CD4-positive, alpha-beta T cell treated with Interferon gamma for 1 hour (primary cell): ENCODE measurements around the gene HDAC10.

Source experiments
- DNase-seq: peaks from one replicate; pipeline ENCODE4 v3.0.0-alpha.2; 2020

HDAC10 gene

DNA sequence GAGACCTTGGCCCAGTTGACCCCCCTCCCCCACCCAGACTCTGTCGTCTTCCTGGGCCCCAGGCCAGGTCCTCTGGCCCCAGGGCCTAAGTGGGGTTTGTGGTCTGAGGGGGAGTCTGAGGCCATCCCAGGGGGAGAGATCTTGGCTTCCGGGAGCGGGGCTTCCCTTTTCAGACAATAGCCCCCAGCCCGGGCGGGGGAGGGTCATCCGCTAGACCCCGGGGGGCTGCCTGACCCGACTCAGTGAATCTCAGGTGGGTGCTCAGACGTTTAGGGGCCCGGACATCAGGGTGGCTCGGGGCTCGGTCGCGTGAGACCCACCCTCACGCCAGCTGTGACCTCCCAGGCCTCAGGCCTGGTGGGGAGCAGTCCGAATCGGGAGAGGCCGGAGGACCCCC is 18.5 kb upstream of the HDAC10 start:
- no peak for DNase-seq

DNA sequence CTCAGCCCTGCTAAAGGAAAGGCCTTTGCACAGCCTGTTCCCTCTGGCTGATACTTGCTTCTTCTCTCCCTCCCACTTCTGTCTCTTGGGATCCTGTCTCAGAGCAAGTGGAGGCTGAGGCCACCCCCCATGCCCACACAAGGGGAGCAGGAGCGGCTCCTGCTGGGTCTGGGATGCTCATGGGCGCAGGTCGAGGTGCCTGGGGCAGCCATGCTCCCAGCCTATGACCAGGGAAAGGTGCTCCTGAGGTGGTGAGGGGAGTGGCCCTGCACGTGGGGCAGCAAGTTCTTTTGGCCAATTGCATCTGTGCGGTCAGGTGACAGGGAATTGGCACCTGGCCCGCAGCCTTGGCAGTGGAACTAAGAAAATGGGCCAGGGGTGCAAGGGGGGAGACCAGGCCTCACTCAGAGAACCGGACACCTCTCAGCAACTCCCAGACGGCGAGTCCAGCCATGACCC is 17.6 kb upstream of the HDAC10 start:
- DNase-seq = no peak

- DNase-seq = peak; percentile 57
Observed at GRCh38 chr22:50267591-50268390, 16.7 kb upstream of the HDAC10 start.

GRCh38 chr22:50266994-50267393 is 15.9 kb upstream of the HDAC10 start:
- no peak for DNase-seq

GRCh38 chr22:50264946-50265669 is 14.0 kb upstream of the HDAC10 start:
- DNase-seq = no peak

- DNase-seq = no peak
Observed at GRCh38 chr22:50264104-50264745, 13.2 kb upstream of the HDAC10 start.

GRCh38 chr22:50262973-50263617 is 12.0 kb upstream of the HDAC10 start:
- no peak for DNase-seq

GRCh38 chr22:50262460-50262911 is 11.4 kb upstream of the HDAC10 start:
- DNase-seq = no peak

GRCh38 chr22:50261615-50262459 is 10.8 kb upstream of the HDAC10 start, which contains the start of gene MAPK12:
MAPK12 (minus strand) TSS chr22:50261683; CDS start chr22:50261509, 174 bp downstream.
- no peak for DNase-seq

DNA sequence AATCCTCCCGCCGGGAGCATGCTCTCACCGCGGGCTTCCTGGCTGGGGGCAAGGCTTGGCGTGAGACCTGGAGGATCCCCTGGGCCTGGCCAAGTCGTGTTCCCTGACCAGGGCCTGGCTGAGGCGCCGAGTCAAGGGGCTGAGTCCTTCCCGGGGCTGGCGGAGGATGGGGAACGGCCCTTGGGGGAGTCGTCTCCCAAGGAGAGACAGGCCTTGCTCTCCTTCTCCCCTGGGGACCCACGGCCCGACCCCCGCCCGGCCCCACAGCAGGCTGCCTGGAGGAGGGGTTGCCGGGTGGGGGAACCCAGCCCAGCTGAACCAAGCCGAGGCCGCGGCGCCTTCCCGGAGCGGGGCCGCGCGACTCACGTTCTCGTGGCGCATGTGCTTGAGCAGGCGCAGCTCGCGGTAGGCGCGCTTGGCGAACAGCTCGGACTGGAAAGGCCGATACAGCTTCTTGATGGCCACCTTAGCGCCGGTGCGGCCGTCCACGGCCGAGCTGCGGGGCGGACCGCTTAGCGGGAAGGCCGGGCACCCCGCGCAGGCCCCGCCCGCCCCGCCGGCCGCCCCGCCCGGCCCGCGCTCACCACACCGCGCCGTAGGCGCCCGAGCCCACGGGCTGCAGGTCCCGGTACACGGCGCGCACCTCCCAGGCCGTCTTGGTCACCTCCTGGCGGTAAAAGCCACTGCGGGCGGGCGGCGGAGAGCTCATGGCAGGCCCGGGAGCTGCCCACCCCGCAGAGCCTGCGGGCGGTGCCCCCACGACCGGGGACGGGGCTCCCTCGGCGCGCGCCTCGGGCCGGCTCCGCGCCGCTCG is 9.9 kb upstream of the HDAC10 start:
- no peak for DNase-seq

DNA sequence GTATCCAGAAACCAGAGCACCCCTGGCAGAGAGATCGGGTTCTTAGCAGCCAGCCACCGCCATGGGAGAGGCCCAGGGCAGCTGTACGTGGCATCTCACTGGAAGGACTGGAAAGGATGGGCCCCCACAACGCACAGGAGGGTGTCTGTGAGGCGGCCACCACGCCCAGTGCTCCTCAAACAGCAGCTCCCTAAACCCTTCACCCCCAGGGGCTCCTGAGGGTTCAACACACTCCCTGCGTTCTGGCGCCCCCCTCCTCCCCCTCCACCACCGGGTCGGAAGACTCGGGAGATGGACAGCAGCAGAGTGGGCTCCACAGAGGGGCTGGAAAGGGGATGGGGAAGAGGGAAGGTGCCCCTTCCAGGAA is 9.4 kb upstream of the HDAC10 start:
- no peak for DNase-seq

DNA sequence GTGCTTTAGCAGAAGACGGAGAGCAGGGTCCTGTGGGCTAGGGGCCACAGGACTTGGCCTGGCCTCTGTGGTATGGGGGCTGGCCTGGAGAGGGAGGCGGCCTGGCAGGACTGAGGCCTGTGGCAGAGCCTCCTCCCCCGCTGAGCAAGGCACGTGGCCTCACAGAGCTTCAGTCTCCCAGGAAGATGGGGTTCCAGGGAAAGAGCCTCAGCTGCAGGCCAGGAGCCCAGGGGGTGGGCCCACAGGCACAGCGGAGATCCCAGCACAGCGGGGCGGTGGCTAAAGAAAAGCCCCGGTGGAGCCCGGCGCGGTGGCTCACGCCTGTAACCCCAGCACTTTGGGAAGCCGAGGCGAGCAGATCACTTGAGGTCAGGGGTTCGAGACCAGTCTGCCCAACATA is 8.2 kb upstream of the HDAC10 start:
- no peak for DNase-seq

- DNase-seq = no peak
Observed at GRCh38 chr22:50258361-50259292, 7.6 kb upstream of the HDAC10 start.

GRCh38 chr22:50257451-50258360 is 6.6 kb upstream of the HDAC10 start:
- DNase-seq = no peak

GRCh38 chr22:50257041-50257440 is 6.0 kb upstream of the HDAC10 start:
- no peak for DNase-seq

DNA sequence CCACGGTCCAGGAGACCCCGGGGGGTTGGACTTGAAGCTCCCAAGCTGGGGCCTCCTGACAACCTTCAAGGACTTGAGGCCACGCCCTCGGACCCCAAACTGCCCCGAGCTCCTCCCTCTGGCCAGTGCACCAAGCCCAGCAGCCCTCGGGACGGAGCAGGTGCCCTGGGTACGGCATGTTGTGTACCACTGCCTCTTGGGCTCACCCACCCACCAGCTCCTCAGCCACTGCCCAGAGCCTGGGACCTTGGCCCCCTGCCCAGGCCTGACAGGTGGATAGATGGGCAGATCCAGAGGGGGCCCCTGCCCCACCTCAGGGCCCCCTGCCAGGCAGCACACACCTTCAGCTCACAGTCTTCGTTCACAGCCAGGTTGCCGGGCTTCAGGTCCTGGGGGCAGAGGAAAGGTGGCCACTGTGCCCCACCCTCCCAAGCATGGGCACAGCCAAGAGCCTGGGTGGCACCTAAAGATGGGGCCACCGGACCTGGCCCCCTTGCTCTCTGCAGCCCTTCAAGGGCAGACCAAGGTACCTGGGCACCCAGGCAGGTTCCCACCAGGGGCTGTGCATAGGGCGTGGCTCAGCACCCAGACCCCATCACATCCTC is 5.3 kb upstream of the HDAC10 start:
- DNase-seq = no peak

GRCh38 chr22:50255607-50256006 is 4.5 kb upstream of the HDAC10 start:
- DNase-seq = no peak

DNA sequence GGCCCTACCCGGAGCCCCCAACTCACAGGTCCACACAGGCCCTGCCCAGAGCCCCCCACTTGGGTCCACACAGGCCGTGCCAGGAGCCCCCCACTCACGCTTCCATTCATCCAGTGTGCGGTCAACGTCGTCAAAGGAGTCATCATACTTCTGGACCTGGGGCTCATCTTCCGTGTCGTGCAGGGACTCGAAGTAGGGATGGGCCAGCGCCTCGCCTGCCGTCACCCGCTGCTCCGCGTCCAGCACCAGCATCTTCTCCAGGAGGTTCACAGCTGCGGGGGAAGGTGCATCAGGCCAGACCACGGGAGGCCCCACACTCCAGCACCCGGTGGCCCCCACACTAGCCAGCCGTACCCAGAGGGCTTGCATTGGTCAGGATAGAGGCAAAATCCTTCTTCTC is 4.0 kb upstream of the HDAC10 start:
- DNase-seq = no peak

GRCh38 chr22:50253941-50254340 is 2.9 kb upstream of the HDAC10 start:
- DNase-seq = no peak
